ENCODE data around the gene TPSB2. TPM values are rescaled to one million over a fixed set of nuclear protein-coding genes. Genes with fewer than 3 reads are reported as not detected.
"Not testable (repeated sequence)": the region's sequence is repeated elsewhere in the genome, so short reads cannot be mapped to it uniquely, and the experiment has no call there.

The TPSB2 gene
- total RNA-seq, 1 donor from 2014 or later = 5.5 TPM

- DNase-seq (ENCODE audit: low spot score) = no peak
- intact Hi-C loops (cut with DNase I) = loop anchor here (10.0 kb wide), 1 partner anchor 378 kb away; no protein-coding TSS in a partner anchor
Observed at GRCh38 chr16:1193143-1193824, 36.7 kb downstream of the TPSB2 start.

- DNase-seq (ENCODE audit: low spot score) = no peak
- intact Hi-C loops (cut with DNase I) = loop anchor here (10.0 kb wide), 1 partner anchor 378 kb away; no protein-coding TSS in a partner anchor
Observed at GRCh38 chr16:1192384-1193073, 37.5 kb downstream of the TPSB2 start.

DNA sequence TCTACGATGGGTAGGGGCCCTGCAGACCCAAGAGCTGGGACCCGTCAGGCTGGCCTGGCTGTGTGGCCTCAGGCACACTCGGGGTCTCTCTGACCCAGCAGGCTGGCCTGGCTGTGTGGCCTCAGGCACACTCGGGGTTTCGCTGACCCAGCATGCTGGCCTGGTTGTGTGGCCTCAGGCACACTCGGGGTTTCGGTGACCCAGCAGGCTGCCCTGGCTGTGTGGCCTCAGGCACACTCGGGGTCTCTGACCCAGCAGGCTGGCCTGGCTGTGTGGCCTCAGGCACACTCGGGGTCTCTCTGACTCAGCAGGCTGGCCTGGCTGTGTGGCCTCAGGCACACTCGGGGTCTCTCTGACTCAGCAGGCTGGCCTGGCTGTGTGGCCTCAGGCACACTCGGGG is 39.2 kb downstream of the TPSB2 start:
- intact Hi-C loops (cut with DNase I) = loop anchor here (10.0 kb wide), 1 partner anchor 376 kb away; no protein-coding TSS in a partner anchor
- DNase-seq (ENCODE audit: low spot score) = not testable (repeated sequence)

GRCh38 chr16:1189455-1189854 is 40.5 kb downstream of the TPSB2 start:
- DNase-seq (ENCODE audit: low spot score) = no peak
- intact Hi-C loops (cut with DNase I) = no loop called here

DNA sequence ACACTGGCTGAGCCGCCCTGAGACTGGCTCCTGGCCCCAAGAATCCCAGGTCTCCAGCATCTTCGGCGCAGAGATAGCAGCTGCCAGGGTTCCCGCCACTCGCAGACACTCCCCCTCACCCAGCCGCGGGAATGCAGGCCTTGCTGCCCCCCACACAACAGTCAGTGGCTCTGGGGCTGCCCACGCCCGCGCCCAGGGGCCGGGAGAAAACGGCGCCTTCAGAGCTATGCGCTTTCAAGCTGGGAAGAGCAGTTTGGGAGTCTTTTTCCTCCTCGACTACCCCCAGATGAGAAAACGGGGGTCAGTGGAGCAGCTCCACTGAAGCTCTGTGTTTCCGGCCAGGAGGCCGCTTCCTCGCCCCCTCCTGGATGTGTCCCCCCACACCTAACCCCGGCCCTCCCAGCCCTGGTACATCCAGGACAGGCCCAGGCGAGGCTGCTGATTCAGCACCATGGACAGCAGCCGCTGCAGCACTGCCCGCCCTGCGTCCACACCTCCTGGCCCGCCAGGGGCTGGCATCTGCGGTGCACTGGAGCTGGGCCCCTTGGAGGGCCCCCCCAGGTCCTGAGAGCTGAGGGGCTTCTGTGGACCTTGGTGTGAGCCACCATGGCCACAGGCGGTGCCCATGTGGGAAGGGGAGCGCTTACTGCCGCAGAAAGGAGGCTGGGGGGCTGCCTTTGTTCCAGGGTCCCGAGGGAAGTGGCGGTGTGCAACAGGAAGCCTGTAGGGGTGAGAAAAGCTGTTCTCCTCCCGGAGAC is 41.4 kb downstream of the TPSB2 start:
- intact Hi-C loops (cut with DNase I) = no loop called here
- no peak for DNase-seq (ENCODE audit: low spot score)

GRCh38 chr16:1185460-1186207 is 44.4 kb downstream of the TPSB2 start:
- DNase-seq (ENCODE audit: low spot score); intact Hi-C loops (cut with DNase I): not testable (repeated sequence)

- DNase-seq (ENCODE audit: low spot score) = no peak
- intact Hi-C loops (cut with DNase I) = no loop called here
Observed at GRCh38 chr16:1184980-1185379, 45.0 kb downstream of the TPSB2 start.

DNA sequence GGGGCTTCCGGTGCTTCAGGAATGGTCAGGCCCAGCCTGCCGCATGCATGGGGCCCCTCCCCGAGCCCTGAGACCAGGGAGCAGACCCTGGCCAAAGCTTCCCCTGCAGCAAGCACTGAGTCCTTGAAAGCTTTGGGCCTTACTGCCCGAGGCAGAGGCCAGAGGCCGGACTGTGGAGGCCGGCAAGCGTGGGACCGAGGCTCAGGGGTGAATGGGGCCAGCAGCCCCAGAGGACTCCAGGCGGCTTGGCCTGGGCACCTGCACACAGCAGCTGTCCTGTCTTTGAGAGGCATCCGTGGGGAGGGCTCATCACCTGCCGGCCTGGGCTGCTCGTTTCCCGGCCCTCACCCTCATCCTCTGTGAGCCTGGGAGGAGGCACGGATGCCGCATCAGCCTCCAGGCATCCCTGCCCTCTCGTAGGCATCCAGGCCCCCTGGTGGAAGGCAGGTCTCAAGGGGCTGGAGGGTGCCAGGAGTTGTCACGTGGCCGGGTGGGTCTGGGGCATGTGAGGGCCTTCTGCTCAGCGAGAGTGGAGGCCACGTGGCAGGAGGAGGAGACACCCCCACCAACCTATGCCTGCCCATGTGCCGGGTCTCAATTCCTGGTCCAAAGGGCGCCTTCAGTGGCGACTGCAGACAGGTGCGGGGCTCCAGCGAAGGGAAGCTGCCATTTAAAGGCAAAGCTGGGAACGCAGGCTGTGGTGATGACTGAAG is 45.7 kb downstream of the TPSB2 start:
- no peak for DNase-seq (ENCODE audit: low spot score)
- intact Hi-C loops (cut with DNase I) = no loop called here

- no peak for DNase-seq (ENCODE audit: low spot score)
- intact Hi-C loops (cut with DNase I) = no loop called here
Observed at GRCh38 chr16:1182950-1183907, 46.8 kb downstream of the TPSB2 start.

DNA sequence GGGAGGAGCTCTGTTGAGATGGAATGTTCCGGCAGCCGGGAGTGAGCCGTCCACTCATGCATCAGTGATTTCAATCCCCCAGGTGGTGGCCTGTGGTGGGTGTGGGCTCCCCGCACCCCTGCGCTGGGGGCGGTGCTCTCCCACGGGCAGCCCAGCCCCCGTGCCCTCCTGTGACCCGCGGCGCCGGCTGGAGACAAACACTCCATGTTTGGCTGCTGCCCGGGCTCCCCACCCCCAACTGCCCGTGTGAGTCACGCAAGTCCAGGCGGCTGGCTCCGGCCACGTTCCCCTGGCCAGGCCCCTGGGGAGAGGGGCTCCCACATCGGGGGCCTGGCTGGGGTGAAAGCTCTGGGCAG is 47.7 kb downstream of the TPSB2 start:
- no peak for DNase-seq (ENCODE audit: low spot score)
- intact Hi-C loops (cut with DNase I) = no loop called here

DNA sequence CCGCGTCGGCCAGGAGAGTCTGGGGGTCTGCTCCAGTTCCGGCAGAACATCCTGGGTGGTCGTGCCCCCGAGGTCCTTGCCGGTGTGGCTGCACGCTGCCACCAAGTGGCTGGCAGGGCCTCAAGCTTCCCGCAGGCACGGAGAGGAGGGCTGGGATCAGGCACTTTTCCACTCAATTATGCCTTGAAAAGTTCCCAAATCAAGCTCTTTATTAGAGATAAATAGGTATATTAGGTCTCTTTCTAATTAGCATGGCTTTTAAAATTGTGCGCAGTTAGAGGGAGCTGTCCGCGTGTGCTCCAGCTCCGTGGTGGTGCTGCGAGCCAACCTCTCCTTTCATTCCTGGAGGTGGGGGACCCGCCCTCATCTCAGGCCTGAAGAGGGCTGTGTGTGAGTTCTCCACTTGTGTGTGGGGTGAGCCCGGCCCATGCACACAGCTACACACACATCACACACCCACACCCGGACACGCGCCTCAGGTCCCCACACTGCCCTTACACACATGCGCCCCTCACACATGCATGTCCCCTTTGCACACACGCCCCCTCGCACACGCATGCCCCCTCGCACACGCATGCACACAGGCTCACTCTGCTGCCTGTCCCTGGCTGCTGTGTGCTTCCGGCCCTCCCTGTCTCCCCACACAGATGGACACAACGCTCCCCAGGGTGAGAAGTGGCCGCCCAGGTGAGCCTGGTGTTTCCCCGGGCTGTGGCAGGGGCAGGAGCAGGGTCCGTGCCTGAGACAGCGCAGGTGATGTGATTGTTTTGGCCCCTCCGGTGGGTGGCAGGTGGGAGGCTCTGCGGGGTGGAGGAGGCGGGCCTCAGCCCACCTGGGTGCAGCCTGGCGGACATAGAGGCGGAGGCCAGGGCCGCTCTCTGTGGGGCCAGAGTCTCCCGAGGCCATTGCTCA is 48.3 kb downstream of the TPSB2 start:
- intact Hi-C loops (cut with DNase I) = no loop called here

DNA sequence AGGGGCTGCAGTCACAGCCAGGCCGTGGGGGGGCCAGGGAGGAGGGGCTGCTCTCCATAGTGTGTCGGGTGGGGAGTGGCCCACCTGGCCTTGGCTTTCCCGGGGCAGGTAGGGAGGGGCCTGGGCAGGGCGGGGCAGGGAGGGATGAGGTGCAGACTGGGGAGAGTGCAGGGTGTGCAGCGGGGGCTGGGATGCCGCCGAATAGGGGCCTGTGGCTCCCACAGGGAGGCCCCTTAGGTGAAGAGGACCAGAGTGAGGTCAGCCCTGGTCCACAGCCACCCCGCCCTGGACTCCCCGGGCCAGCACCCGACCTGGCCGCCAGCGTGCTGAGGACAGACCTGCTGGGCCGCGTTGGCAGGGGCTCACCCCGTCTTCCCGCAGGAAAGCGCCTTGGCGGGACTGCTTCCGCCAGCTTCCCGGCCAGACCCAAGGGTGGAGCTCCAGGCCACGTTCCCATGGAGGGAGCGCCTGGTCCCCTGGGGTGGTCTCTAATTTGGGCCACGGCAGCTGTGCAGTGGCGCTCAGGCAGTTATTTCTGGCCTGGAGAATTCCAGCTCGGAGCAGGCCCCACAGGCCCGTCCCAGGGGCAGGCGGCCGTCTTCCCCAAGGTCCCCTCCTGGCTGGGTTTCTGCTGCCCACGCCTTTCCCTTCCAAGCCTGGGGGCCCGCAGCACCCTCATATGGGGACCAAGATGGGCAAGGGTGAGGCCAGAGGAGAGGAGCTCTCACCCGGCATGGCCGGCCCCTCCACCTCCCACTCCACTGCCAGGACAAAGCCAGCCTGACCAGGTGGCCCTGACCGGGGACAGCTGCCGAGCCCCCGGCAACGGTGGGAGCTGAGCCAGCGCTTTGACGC is 49.2 kb downstream of the TPSB2 start:
- no peak for DNase-seq (ENCODE audit: low spot score)
- intact Hi-C loops (cut with DNase I) = no loop called here

More for the DNA sequence above, 48.3 kb downstream of the TPSB2 start:
- DNase-seq (ENCODE audit: low spot score) = no peak
